Urinary bladder (tissue), 4 donors: Measurements from ENCODE around the gene OXSM. TPM values are rescaled to one million over a fixed set of nuclear protein-coding genes. Genes with fewer than 3 reads are reported as not detected.

Source experiments
- DNase-seq: peaks from one replicate; pipeline ENCODE4 v3.0.0-alpha.2; 2015; ENCODE audit errors: extremely low spot score
- H3K27ac ChIP-seq: one replicate; pipeline ENCODE4 v1.5.1; 2013; ENCODE audit warnings: low read depth, mild to moderate bottlenecking, moderate library complexity
- H3K36me3 ChIP-seq: one replicate; pipeline ENCODE4 v1.6.1; 2013; ENCODE audit warnings: mild to moderate bottlenecking, moderate library complexity; ENCODE audit not compliant: insufficient read depth
- H3K4me1 ChIP-seq: one replicate; pipeline ENCODE4 v1.6.1; 2013; ENCODE audit warnings: mild to moderate bottlenecking, moderate library complexity; ENCODE audit not compliant: insufficient read depth
- H3K4me3 ChIP-seq: one replicate; pipeline ENCODE4 v1.5.1; 2013; ENCODE audit warnings: low read depth, low read length
- WGBS: extraction: QIAGEN DNeasy Blood & Tissue Kit; methylation state at CpG from one replicate; pipeline ENCODE4 v1.1.7; 2013; 5-methylcytosine and 5-hydroxymethylcytosine counted together
- polyA plus RNA-seq: library from polyadenylated mRNA; stranded (reverse); fragments of 200-250 nt; gene quantifications from one replicate; pipeline ENCODE4 v1.2.3, GENCODE V29; 2013
- total RNA-seq: library from RNA; depleted of rRNA; stranded (reverse); fragments of >200 nt; gene quantifications from one replicate; pipeline ENCODE4 v1.2.3, GENCODE V29; 2014
- donor health status: healthy with polysubstance abuse.
- donor health status: healthy.

Gene OXSM
- total RNA-seq (8.7 TPM), polyA plus RNA-seq (8.1 TPM)

- 1% methylated on average over 56 of the region's 56 CpGs for WGBS
- H3K27ac ChIP-seq, result peak within 1 kb of the TSS; percentile 53
- peak; percentile 84 for DNase-seq
- peaks cover 1% of the 10 kb centered on the region for H3K4me1 ChIP-seq
- peak within 1 kb of the TSS; percentile 68 for H3K4me3 ChIP-seq
- H3K36me3 ChIP-seq, result no peaks in the 10 kb centered on the region
Observed at GRCh38 chr3:25789596-25790556, at the start of gene OXSM. Gene OXSM, plus strand, starts transcription at chr3:25790090. Its CDS starts 931 bp downstream, at chr3:25791021.

GRCh38 chr3:25744470-25744869 lies 45.4 kb upstream of the OXSM start:
- WGBS, result 99% methylated on average over 3 of the region's 3 CpGs
- Histone ChIP-seq H3K4me3 (no peak overlapping the region), H3K4me1 (no peaks in the 10 kb centered on the region), H3K36me3 (peaks cover 2% of the 10 kb centered on the region), H3K27ac (no peak overlapping the region)
- DNase-seq, result no peak

DNA sequence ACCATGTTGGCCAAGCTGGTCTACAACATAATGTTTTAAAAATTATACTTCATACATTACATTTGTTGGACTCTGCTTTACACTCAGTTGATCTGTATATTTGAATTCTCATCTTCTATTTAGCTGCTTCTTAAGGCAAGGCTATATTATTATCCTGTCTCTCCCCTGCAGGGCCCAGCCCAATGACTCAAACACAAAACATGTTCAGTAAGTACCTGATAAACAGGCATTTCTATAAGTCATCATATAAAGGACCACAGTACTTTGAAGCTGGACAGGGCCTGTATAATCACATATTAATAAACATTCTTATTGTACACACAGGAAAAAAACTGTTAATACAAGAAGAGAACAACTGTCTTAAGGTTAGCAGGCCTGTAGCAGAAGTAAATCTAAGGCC lies 42.9 kb upstream of the OXSM start:
- H3K4me1 ChIP-seq, result no peaks in the 10 kb centered on the region
- H3K27ac ChIP-seq, result no peak overlapping the region
- no peak overlapping the region for H3K4me3 ChIP-seq
- no peak for DNase-seq
- H3K36me3 ChIP-seq, result peaks cover 6% of the 10 kb centered on the region

GRCh38 chr3:25748189-25748588 lies 41.7 kb upstream of the OXSM start:
- Histone ChIP-seq H3K4me3 (no peak overlapping the region), H3K36me3 (peaks cover 6% of the 10 kb centered on the region), H3K4me1 (no peaks in the 10 kb centered on the region), H3K27ac (no peak overlapping the region)
- no peak for DNase-seq
- WGBS, result 87% methylated on average over 3 of the region's 3 CpGs

GRCh38 chr3:25749031-25749581 lies 40.8 kb upstream of the OXSM start:
- no peaks in the 10 kb centered on the region for H3K4me1 ChIP-seq
- no peak for DNase-seq
- no peak overlapping the region for H3K27ac ChIP-seq
- 87% methylated on average over 6 of the region's 6 CpGs for WGBS
- H3K36me3 ChIP-seq, result peaks cover 6% of the 10 kb centered on the region
- no peak overlapping the region for H3K4me3 ChIP-seq

- 97% methylated on average over 3 of the region's 3 CpGs for WGBS
- no peaks in the 10 kb centered on the region for H3K4me1 ChIP-seq
- no peak overlapping the region for H3K4me3 ChIP-seq
- H3K27ac ChIP-seq, result no peak overlapping the region
- peaks cover 6% of the 10 kb centered on the region for H3K36me3 ChIP-seq
- no peak for DNase-seq
Observed at GRCh38 chr3:25751048-25751447, 38.8 kb upstream of the OXSM start.

- Histone ChIP-seq H3K27ac (no peak overlapping the region), H3K4me1 (no peaks in the 10 kb centered on the region), H3K4me3 (no peak overlapping the region), H3K36me3 (peaks cover 6% of the 10 kb centered on the region)
- DNase-seq, result no peak
- WGBS, result 78% methylated on average over 1 of the region's 1 CpG
Observed at GRCh38 chr3:25751725-25752124, 38.2 kb upstream of the OXSM start.

DNA sequence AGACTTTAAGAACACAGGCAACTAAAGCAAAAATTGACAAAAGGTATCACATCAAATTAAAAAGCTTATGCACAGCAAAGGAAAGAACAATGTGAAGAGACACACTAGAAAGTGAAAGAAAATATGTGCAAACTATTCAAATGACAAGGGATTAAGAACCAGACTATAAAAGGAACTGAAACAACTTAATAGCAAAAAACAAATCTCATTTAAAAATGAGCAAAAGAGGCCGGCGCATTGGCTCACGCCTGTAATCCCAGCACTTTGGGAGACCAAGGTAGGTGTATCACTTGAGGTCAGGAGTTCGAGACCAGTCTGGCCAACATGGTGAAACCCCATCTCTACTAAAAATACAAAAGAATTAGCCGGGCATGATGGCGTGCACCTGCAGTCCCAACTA lies 21.0 kb upstream of the OXSM start:
- Histone ChIP-seq H3K27ac (no peak overlapping the region), H3K4me3 (no peak overlapping the region), H3K36me3 (no peaks in the 10 kb centered on the region), H3K4me1 (no peaks in the 10 kb centered on the region)
- 98% methylated on average over 6 of the region's 6 CpGs for WGBS
- no peak for DNase-seq

- no peak for DNase-seq
- 96% methylated on average over 2 of the region's 2 CpGs for WGBS
- no peak overlapping the region for H3K4me3 ChIP-seq
- H3K4me1 ChIP-seq, result peaks cover 1% of the 10 kb centered on the region
- H3K27ac ChIP-seq, result no peak overlapping the region
- H3K36me3 ChIP-seq, result peaks cover 4% of the 10 kb centered on the region
Observed at GRCh38 chr3:25775936-25776335, 14.0 kb upstream of the OXSM start.

DNA sequence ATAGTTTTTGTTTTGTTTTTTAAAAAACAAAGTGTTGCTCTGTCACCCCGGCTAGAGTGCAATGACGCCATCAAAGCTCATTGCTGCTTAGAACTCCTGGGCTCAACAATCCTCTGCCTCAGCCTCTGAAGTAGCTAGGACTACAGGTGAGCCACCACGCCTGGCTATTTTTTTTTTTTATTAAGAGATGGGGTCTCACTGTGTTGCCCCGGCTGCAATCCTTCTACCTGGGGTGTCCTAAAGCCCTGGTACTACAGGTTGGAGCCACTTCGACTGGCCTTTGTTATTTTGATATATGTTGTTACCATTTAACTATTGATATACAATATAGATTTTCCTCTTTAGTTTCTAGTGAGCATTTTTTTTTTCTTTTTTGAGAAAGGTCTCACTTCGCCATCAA lies 9.3 kb upstream of the OXSM start:
- DNase-seq, result no peak
- Histone ChIP-seq H3K4me1 (peaks cover 4% of the 10 kb centered on the region), H3K27ac (no peak overlapping the region), H3K4me3 (no peak overlapping the region), H3K36me3 (peaks cover 4% of the 10 kb centered on the region)
- 96% methylated on average over 6 of the region's 6 CpGs for WGBS

- H3K4me1 ChIP-seq, result peaks cover 3% of the 10 kb centered on the region
- 92% methylated on average over 11 of the region's 11 CpGs for WGBS
- DNase-seq, result no peak
- no peak overlapping the region for H3K27ac ChIP-seq
- H3K36me3 ChIP-seq, result peaks cover 4% of the 10 kb centered on the region
- no peak overlapping the region for H3K4me3 ChIP-seq
Observed at GRCh38 chr3:25781145-25781757, 8.6 kb upstream of the OXSM start.

DNA sequence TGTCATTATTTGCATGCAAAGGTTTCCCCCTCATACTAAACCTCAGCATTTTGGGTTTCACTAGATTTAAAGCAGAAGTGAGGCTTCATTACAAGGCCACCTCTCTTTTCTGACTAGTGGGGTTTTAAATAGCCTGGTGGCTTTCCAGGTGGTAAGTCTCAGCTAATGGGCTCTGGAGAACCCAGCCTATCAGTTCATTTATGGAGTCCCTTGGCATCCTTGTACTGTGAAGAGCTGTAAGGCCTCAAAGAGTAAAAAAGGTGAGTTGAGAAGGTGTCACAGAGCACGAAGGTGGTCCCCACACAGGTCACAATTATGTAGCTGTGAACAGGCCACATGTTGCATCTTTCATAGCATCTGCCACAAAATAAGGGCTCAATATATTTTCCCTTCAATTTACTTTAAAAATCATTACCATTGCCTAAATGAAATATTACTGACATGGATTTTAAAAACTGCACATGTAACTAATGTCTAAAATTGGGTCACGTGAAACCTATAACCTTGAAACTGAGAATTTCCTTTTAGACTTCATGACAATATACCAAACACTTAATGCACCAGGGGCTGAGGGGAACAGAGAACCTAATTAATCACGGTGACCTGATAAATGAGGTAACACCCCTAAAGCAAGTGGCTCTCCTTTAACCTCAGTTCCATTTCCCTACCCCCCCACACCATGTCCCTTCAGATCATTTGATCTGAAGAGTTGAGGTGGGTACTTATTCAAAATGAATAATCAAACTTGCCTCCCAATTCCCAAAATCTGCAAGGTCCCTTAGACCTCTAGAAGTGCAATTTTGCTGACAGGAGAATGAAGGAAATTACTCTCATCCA lies 7.9 kb upstream of the OXSM start:
- DNase-seq, result no peak
- peaks cover 3% of the 10 kb centered on the region for H3K4me1 ChIP-seq
- peak overlapping the region; percentile 91 for H3K4me3 ChIP-seq
- 66% methylated on average over 3 of the region's 3 CpGs for WGBS
- H3K36me3 ChIP-seq, result peaks cover 4% of the 10 kb centered on the region
- H3K27ac ChIP-seq, result no peak overlapping the region

GRCh38 chr3:25782636-25782937 lies 7.3 kb upstream of the OXSM start:
- under 1% methylated on average over 14 of the region's 14 CpGs for WGBS
- H3K36me3 ChIP-seq, result peaks cover 1% of the 10 kb centered on the region
- no peak for DNase-seq
- H3K4me3 ChIP-seq, result peak overlapping the region; percentile 91
- H3K27ac ChIP-seq, result no peak overlapping the region
- peaks cover 3% of the 10 kb centered on the region for H3K4me1 ChIP-seq
